ENCODE data around the gene CTTN. TPM values are rescaled to one million over a fixed set of nuclear protein-coding genes. Genes with fewer than 3 reads are reported as not detected.
"Not testable (repeated sequence)": the region's sequence is repeated elsewhere in the genome, so short reads cannot be mapped to it uniquely, and the experiment has no call there.

The CTTN gene
- polyA plus RNA-seq, 4 donors: 128 to 241 (median 190) TPM

DNA sequence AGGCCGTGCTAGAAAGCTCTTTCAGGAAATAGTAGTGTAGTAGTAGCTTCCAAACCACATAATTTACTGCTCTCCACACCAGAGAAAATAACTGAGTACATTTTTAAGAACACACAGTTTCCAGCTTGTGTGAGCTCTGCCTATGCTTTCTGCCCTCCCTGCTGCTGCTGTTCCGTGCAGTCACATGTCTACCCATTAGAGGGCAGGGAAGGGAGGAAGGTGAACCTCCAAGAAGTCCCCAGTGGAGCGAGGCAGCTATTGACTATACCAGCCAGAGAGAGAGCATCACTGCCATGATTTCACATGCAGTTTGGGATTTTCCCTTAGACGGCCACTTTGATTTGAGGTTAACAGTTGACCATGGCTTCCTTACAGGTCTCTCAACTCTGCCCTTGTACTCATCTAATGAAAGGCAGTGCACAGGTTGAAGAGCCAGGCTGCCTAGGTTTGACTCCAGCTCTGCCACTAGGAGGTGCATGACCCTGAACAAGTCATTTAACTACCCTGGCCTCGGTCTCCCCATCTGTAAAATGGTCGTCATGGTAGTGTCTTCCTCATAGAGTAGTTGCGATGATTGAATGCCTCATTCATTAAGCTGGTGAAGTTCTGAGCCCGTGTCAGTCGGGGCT lies 19.7 kb upstream of the CTTN start:
- no peak for DNase-seq (ENCODE audit: low read depth in 4 of 4, low spot score in 2 of 4)

DNA sequence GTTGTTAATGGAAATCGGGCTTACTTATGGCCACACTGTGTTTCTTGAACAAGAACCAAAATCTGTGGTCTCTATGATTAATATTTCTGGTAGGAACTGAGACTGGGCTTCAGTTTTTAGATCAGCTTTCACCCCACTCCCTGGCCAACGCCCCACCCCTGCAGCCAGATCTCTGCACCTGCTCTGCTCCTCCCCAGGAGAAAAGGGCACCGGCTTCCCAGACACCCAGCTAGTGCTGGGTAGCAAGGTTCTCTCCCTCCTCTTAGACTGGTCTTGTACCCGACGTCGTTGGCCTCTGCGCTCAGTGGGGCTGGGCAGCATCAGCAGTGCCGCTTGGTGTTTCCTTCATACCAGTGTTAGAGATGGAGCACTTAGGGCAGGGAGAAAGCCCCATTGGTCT lies 17.0 kb upstream of the CTTN start:
- no peak for DNase-seq (ENCODE audit: low read depth in 4 of 4, low spot score in 2 of 4)

DNA sequence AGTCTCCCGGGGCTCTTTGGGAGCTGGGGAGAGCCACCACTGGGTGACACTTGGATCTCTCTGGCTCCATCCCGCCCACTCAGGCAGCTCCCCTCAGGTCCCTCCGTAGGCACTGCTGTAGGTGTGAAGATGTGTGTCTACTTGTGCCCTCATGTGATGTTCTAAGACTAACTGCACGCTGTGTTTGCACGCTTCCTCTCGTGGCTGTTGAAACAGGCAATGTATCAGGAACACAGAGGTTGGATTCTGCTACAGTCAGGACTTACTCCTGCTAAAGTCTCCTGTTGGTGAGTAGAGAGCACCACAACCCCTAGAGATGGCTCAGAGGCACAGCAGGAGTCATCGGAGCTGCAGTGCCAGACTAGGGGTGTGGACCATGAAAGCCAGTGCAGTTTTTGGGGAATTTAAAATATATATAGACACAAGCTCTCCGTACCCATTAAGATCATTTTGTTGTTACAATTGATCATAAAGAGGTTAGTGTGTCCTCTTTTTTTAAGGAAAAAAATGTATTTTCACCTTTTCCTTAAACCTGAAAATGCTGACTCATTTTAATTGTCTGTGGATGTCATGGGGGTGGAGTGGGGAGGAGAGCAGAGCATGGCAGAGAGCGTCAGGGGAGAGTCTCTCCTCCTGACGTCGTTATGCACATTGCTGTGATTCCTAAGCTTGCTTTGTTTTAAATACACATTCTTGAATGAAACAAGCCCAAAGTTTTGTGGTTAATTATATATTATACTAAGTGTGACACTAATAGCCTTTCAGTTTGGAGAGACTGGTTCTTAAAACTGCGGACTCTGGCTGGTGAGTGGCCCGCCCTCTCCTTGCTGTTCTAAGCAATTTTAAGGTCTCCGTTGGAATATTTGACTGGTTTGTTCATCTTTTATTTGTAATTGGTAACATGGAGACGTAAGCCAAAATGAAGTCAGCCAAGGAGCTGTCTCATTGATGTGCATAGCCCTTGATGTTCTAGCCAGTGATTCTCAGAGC lies 16.2 kb upstream of the CTTN start:
- no peak for DNase-seq (ENCODE audit: low read depth in 4 of 4, low spot score in 2 of 4)

DNA sequence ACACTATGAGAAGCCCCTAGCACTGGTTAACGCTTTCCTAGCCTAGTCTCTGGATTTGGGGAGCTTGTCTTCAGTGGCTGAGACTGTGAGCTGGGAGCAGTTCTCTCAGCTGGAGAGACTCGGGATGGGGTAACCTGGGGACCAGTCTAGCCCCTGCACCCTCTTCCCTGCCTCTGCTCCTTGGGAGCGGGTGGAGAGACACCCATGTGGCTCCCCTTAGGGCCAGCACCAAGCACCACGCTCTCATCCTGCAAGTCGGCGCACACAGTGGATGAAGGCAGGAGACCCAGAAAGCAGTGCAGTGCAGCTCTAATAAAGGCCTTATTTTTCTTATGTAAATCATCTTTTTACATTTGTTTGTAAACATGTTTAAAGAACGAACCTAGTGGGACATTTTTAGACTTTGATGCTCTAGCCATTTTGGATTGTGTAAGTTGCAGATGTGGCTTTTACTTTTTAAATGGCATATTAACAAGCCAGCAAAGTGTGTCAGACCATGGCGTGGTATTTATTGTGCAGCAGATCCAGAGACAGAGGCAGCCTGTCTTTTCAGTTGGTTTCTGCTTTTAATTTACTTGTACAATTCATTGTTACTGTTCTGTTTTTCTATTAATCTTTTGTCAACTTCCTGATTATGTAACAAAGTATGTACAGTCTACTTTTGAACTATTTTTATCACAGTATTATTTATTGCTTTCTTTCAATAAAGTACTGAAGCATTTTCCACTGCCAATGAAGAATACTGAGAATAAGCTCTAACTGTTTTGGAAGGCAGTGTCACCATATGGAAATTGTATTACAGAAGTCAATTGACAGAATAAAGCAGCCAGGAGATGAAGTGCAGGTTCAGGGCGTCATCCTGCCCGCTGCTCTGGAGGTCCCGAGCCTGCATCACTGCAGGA lies 14.4 kb upstream of the CTTN start:
- no peak for DNase-seq (ENCODE audit: low read depth in 4 of 4, low spot score in 2 of 4)

DNA sequence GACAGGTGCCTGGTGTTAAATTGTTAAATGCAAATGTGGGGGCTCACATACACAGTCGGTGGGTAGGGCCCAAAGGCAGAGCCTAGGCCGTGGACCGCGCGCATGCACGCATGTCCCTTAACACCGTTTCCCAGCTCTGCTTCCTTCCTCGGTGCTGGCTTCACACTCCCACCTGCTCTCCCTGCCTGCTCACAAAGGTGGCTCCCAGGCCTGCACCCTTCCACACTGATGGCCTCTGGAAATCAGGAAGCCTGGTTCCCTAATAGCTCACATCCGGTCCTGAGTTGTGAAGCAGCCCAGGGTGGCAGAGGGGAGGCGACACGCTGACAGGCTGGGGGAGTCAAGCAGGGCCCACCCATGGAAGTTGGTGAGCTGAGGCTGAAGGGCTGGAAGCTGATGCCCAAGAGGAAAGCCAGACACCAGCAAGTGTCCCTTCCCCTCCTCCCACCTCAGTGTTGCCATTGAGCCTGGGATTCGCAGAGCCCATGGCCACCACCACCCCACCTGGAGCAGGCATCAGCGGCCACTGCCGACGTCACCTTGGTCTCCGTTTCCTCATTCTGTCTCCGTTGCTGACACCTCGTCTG lies 13.7 kb upstream of the CTTN start:
- no peak for DNase-seq (ENCODE audit: low read depth in 4 of 4, low spot score in 2 of 4)

DNA sequence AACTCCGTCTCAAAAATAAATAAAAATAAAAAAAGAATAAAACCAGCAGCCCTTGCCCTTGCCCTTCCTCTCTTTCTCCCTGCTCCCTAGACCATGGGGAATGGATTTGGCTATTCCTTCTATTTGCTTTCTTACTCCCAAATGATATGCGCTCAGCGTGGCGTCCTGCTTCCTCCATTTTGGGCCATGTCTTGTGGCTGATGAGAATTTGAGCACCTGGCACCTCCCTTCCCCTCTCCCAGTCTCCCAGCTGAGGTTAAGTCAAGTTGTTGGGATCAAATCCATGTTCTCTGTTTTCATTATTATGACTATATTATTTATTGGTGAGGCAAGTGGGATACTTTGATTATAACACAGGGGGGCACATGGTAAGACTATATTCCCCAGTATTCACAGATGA lies 10.8 kb upstream of the CTTN start:
- DNase-seq (ENCODE audit: low read depth in 4 of 4, low spot score in 2 of 4): no peak

DNA sequence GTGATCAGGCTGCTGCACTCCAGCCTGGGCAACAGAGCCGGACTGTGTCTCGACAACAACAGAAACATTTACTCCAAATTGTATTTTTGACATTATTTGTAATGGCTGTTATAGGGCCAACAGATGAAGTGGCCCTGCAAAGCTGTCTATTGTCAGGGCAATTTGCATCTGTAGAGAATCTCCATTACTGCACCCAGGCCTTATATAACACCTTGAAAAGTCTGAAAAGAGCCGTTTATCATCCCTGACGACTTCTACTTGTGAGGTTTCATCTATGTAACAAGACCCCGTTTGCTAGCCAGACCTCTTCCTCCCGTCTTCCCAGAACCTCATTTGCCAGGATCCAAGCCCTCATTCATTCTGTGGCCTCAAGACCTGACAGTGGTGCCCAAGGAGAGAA lies 9.1 kb upstream of the CTTN start:
- no peak for DNase-seq (ENCODE audit: low read depth in 4 of 4, low spot score in 2 of 4)

DNA sequence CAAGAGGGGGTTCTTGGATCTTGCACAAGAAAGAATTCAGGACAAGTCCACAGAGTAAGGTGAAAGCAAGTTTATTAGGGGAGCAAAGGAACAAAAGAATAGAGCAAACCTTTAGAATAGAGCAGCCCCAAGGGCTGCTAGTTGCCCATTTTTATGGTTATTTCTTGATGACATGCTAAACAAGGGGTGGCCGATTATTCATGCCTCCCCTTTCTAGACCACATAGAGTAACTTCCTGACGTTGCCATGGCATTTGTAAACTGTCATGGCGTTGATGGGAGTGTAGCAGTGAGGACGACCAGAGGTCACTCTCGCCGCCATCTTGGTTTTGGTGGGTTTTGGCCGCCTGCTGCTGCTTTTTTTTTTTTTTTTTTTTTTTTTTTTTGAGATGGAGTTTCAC lies 7.4 kb upstream of the CTTN start:
- not testable (repeated sequence) for DNase-seq (ENCODE audit: low read depth in 4 of 4, low spot score in 2 of 4)

DNA sequence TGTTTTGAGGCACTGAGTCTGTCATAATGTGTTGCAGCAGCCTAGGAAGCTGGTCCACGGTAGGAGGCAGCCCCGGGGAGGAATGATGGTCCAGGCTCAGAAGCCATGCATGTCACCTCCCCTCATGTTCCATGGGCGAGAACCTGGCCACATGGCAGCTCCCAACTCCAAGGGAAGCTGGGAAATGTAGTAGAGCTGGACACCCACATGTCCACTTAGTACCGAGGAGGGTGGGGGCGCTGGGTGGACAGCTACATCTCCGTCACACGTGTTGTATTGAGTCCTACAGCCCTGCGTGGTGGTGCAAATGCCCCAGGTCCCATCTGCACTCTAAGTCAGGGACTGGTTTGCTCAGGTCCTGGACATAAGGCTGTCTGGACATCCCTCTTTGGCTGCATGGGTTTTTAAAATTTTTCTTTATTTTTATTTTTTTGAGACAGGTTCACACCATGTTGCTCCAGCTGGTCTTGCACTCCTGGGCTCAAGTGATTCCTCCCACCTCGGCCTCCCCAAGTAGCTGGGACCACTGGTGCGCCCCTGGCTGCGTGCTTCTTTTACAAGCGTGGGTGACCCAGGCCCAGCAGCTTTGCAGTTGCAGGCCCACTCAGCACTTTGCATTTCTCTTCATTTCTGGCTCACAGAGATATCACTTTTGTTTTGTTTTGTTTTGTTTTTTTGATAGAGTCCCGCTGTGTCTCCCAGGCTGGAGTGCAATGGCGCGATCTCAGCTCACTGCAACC lies 3.9 kb upstream of the CTTN start:
- DNase-seq (ENCODE audit: low read depth in 4 of 4, low spot score in 2 of 4): no peak

DNA sequence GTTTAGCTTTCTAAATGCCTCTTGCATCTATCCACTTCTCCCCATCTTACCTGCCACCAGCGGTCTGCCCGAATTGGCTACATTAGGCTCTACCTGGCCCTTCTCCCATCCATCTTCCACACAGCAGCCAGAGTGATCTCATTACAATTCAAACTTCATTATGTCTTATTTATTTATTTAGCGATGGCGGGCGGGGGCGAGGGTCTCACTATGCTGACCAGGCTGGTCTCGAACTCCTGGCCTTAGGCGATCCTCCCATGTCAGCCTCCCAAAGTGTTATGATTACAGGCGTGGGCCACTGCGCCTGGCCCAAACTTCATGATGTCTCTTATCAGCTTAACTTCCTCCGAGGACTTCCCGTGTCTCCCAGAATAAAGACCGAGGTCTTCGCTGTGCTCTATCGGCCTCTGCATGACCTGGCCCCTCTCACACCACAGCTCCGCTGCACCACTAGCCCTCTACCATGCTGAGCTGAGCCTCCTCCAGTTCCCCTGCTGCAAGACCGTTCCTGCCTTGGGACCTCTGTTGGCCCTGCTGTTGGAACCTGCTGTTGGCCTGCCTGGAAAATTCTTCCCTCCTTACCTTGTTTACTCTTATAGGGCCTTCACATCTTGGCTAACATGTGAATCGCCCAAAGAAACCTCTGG lies 870 bp upstream of the CTTN start:
- DNase-seq (ENCODE audit: low read depth in 4 of 4, low spot score in 2 of 4): no peak

DNA sequence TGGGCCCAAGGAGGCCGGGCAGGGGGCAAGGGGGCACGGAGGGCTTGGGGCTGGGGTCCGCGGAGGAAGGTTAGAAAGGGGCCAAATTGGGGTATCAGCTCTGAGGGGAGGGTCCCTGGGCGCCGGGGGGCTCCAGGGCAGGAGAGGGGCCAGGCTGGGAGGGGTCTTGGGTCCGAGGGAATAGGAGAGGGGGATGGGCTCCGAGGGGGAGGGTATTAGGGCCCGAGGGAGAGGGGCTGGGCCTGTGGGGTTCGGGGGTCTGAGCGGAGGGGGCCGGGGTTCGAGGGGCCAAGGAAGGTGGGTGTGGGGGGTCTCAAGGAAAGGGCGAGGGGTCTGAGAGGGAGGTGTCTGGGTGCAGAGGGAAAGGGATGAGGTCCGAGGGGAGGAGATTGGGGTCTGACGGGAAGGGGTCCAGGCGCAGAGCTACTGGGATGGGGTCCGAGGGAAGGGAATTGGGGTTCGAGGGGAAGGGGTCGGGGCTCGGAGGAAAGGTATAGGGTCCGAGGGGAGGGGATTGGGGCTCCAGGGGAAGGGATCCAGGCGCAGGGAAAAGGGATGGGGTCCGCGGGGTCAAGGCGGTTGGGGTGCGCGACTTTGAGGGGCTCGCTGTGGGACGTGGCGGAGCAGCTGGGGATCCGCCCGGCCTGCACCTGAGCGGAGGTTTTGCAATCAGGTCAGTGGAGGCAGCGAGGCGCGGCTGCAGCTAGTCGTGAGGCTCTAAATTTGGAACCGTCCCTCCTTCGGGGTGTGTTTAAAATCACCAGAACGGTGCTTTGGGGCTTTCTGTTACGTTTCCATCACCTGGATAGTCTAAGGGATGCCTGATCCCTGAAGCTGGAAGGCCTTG lies 728 bp downstream of the CTTN start:
- no peak for DNase-seq (ENCODE audit: low read depth in 4 of 4, low spot score in 2 of 4)

DNA sequence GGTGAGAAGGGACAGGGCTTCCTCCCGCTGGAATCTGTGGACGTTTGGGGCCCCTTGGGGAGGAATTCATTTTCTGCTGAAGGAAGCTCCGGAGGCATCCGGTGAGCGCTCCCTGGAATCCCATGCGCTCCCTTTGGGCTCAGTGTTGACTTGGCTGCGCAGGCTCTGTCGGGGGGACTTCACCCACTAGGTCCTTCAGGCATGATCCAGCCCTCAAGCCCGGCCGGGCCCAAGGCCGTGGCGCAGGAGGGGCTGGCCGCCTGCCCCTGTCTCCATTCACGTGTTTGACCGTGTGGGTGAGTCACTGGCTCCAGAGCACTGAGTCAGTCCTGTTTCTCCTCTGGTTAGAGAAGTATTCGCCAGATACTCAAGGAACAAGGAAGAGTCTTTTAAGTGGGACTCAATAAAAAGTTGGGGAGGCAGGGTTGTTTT lies 1.4 kb downstream of the CTTN start:
- DNase-seq (ENCODE audit: low read depth in 4 of 4, low spot score in 2 of 4): no peak

DNA sequence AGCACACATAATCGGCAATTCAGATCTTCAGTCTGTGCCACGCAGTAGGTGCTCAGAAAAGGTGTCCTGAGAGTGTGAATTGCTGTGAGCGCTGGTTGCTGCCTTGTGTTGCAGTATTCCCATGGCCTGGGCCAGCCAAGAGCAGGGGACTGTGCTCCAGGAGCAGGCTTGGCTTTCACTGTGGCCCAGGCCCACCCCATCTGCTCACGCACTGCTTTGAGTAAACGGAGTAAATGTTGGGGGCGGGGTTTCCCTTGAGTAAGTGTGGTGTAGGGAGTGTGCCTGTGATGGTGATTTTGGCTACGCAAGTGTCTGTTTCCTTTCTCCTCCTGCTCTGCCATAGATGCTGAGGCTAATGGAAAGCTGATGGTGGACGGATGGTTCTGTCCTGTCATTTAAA lies 2.3 kb downstream of the CTTN start:
- no peak for DNase-seq (ENCODE audit: low read depth in 4 of 4, low spot score in 2 of 4)

DNA sequence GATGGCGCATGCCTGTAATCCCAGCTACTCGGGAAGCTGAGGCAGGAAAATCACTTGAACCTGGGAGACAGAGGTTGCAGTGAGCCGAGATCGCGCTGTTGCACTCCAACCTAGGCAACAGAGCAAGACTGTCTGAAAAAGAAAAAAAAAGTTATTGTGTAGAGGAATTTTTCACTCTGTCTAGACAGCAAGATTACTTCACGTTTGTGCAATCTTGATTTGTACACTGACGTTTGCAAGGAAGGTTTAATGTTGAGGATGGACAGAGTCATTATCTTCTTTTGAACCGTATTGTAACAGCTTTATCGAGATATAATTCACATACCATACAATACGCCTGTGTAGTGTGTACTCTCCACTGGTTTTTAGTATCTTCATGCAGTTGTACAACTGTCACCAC lies 3.7 kb downstream of the CTTN start:
- DNase-seq (ENCODE audit: low read depth in 4 of 4, low spot score in 2 of 4): no peak

DNA sequence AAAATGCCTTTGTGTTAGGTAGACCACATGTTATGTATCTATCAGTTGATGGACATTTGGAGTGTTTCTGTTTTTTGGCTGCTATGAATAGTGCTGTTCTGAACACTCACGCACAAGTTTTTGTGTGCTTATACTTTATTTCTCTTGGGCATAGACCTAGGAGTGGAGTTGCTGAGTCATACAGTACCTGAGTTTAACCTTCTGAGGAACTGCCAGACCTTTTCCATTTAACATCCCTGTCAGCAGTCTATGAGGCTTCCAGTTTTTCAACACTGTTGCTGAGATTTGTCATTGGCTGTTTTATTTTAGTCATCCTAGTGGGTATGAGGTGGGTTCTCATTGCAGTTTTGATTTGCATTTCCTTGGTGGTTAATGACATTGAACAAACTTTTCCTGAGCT lies 4.4 kb downstream of the CTTN start:
- no peak for DNase-seq (ENCODE audit: low read depth in 4 of 4, low spot score in 2 of 4)

DNA sequence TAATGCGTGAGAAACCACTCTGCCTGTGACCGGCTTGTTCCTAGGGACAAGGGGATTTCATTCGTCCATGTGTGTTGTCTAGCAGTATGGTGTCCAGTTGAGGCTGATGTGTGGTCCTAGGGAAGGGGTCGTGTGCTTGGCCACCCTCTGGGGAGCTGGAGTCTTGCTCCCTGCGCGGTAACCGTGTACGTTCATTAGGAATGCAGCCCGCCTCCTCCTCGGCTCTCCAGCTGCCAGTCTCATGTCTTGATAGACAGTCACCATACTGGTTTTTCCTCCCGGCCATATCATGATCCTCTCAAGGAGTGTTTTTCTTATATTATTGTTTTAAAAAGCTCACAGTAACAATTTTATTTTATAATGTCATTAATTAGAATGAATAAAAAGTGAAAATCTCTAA lies 5.9 kb downstream of the CTTN start:
- no peak for DNase-seq (ENCODE audit: low read depth in 4 of 4, low spot score in 2 of 4)

DNA sequence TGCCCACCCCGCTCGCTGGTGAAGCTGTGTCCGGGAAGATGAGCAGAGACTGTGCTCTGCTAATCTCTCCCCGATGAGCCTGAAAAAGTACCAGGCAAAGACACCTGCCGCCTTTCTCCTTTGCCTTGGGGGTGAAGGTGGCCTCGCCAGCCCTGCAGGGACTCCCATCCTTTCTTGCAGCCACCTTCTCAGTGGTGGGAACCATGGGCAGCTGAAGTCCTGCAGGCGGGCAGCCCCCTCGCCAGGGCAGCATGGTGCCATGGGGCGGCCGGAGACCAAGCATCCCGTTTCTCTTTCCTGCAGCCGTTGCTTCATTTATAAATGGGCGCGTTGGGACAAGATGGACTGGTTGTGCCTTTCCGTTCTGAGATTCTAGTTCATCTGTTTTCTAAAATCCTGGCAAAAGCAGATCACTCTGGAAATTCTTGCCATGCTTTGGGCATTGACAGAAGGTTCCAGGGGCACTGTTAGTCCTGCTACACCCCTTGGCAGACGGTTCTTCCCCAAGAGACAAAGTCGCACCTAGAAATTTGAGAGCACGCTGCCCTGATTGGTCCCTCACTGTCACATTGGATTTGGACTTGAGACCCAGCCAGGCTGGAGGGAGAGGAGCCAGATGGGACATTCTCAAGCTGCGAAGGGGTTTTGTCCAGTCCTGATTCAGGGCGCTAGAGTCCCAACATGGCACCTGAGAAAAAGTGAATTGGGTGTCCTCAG lies 7.5 kb downstream of the CTTN start:
- DNase-seq (ENCODE audit: low read depth in 4 of 4, low spot score in 2 of 4): no peak

DNA sequence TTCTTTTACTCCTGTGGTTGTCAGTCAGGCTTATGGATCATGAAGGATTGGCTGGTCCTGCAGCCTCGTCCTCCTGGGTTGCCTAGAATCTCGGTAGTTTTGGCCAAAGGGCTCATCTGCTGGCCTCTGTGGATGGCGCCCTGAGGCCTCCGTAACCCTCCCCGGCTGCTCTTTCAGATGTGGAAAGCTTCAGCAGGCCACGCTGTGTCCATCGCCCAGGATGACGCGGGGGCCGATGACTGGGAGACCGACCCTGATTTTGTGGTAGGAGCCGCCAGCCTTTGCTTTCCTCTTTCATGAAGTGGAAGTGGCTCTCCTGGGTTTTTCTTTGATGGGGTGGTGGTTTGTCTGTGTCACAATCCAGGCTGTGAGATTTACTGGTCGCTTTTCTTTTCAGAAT lies 8.8 kb downstream of the CTTN start:
- no peak for DNase-seq (ENCODE audit: low read depth in 4 of 4, low spot score in 2 of 4)

Measured in left renal cortex interstitium (tissue), 4 donors.